Thymus (tissue), 11 donors: ENCODE measurements around the gene LRRC70. TPM values are rescaled to one million over a fixed set of nuclear protein-coding genes. Genes with fewer than 3 reads are reported as not detected.
"Not testable (repeated sequence)": the region's sequence is repeated elsewhere in the genome, so short reads cannot be mapped to it uniquely, and the experiment has no call there.

ENCODE experiments used
- DNase-seq, 9 donors: peaks; one replicate each; pipeline ENCODE4 v3.0.0-alpha.2; 2013; ENCODE audit warnings: low spot score in 9 of 9, low read depth in 6 of 9, missing footprints in 1 of 9
- H3K27ac ChIP-seq, 2 donors: one replicate each; pipeline ENCODE4 v1.5.1; 2013; ENCODE audit warnings: control low read depth in 1 of 2, low read depth in 1 of 2, low read length in 1 of 2, mild to moderate bottlenecking in 1 of 2, moderate library complexity in 1 of 2
- H3K27me3 ChIP-seq, 2 donors: one replicate each; pipeline ENCODE4 v1.5.1; 2013; ENCODE audit warnings: low read length in 1 of 2; ENCODE audit not compliant: control insufficient read depth in 2 of 2, insufficient read depth in 1 of 2
- H3K36me3 ChIP-seq, 2 donors: one replicate each; pipeline ENCODE4 v1.5.1; 2013; ENCODE audit warnings: low read length in 1 of 2, mild to moderate bottlenecking in 1 of 2, moderate library complexity in 1 of 2; ENCODE audit not compliant: control insufficient read depth in 2 of 2, insufficient read depth in 2 of 2
- H3K4me1 ChIP-seq, 2 donors: one replicate each; pipeline ENCODE4 v1.5.1; 2013; ENCODE audit warnings: low read length in 2 of 2; ENCODE audit not compliant: control insufficient read depth in 2 of 2, insufficient read depth in 2 of 2
- H3K4me3 ChIP-seq, 2 donors: one replicate each; pipeline ENCODE4 v1.5.1; 2013; ENCODE audit warnings: low read length in 2 of 2, control low read depth in 1 of 2, mild to moderate bottlenecking in 1 of 2
- H3K9me3 ChIP-seq, 2 donors: one replicate each; pipeline ENCODE4 v1.5.1; 2013; ENCODE audit warnings: low read length in 1 of 2, mild to moderate bottlenecking in 1 of 2; ENCODE audit not compliant: control insufficient read depth in 2 of 2, insufficient read depth in 1 of 2
- WGBS: extraction: QIAGEN DNeasy Blood & Tissue Kit; methylation state at CpG from one replicate; pipeline ENCODE4 v1.1.7; 2013; 5-methylcytosine and 5-hydroxymethylcytosine counted together
- polyA plus RNA-seq: library from polyadenylated mRNA; stranded (reverse); fragments of 200-250 nt; gene quantifications from one replicate; pipeline ENCODE4 v1.2.3, GENCODE V29; 2013
- total RNA-seq: library from RNA; stranded (reverse); fragments of 120-200 nt; gene quantifications from one replicate; pipeline ENCODE4 v1.2.4, GENCODE V29; 2013
- donor health status: healthy.

LRRC70 gene
- total and polyA plus RNA-seq, 2 donors, result 4.1 to 10.1 TPM

DNA sequence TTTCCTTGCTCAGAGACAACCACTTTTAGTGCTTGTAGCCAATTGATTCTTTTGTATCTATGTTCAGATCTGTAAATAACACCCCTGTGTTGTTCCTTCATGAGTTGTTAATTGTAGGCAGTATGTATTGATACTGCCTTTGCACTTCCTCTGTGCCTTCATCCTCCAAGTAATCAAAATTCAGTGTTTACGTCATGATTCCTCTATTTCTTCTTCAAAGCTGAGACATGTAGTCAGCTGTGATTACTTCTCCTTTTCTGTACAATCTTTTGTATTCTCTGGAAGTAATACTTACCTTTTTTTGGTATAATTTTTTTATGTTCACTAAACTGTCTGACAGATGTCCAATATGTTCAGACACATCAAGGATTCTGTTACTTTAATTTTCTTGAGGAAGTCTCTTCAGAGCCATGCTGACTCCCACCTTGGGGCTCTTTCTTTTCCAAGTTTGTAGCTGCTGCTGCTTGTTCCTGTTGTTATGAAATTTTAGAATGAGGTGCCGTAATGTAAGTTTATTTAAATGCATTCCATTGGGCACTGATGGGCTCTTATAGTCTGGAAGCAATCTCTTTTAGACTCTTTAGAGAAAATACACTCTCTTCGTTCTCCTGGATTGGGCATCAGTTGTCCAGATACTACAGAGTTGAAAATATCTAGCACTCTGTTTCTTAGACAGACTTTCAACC is 30.5 kb upstream of the LRRC70 start:
- H3K27ac ChIP-seq, result no peak overlapping the region
- no peak for DNase-seq
- peaks cover 0 to 3% of the 10 kb centered on the region in 2 donors for H3K36me3 ChIP-seq
- no peak overlapping the region for H3K4me3 ChIP-seq
- H3K4me1 ChIP-seq, result no peaks in the 10 kb centered on the region
- WGBS, result 90% methylated on average over 3 of the region's 3 CpGs
- H3K27me3 ChIP-seq, result no peaks in the 10 kb centered on the region
- no peaks in the 10 kb centered on the region for H3K9me3 ChIP-seq

DNA sequence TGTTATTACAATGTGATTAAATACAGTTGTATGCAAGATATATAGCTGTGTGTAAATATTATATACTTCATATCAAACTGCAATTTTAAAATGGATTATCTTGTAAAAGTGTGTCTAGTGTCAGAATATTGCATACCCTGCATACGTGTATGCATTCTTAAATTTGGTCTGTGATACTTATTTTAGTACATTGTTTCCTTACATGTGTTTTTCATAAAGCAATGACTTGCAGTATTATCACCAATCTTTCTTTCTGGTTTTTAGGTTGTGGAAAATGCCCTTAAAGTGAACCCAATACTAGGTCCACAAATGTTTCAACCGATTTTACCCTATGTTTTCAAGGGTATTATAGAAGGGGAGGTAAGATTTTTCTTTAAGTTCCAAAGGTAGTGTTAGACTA is 28.5 kb upstream of the LRRC70 start:
- Histone ChIP-seq H3K4me3 (no peak overlapping the region), H3K27ac (no peak overlapping the region), H3K27me3 (no peaks in the 10 kb centered on the region), H3K9me3 (no peaks in the 10 kb centered on the region), H3K4me1 (no peaks in the 10 kb centered on the region), H3K36me3 (peaks cover 0 to 3% of the 10 kb centered on the region in 2 donors)
- 99% methylated on average over 2 of the region's 2 CpGs for WGBS
- no peak for DNase-seq

DNA sequence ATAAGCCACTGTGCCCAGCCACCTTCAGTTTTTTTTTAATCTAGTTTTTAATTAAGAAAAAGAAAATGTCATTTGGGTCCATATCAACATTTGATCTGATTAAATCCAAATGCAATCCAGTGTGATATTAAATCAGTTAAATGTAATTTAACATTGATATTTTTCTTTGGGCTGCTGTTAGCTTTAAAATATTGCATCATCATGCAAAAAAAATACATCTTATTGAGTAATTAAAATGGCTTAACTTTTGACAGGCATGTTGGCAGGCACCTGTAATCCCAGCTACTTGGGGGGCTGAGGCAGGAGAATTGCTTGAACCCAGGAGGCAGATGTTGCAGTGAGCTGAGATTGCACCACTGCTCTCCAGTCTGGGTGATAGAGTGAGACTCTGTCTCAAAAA is 22.7 kb upstream of the LRRC70 start:
- Histone ChIP-seq H3K27ac (no peak overlapping the region), H3K36me3 (peaks cover 0 to 7% of the 10 kb centered on the region in 2 donors), H3K4me3 (no peak overlapping the region), H3K27me3 (no peaks in the 10 kb centered on the region), H3K4me1 (no peaks in the 10 kb centered on the region), H3K9me3 (no peaks in the 10 kb centered on the region)
- DNase-seq, result no peak

DNA sequence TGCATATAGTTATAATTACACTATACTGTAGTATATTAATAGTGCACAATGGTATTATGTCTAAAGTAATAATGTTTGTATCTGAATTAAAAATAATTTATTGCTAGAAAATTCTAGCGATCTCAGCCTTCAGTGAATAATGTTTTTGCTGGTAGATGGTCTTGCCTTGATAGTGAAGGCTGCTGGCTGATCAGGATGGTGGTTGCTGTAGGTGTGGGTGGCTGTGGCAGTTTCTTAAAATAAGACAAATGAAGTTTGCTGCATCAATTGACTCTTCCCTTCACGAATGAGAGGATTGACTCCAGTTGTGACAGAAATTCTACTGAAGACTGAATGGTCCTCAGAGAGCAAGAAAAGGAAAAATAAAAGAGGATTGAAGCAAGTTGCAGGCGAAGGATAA is 19.7 kb upstream of the LRRC70 start:
- WGBS, result 98% methylated on average over 3 of the region's 3 CpGs
- Histone ChIP-seq H3K36me3 (peaks cover 0 to 9% of the 10 kb centered on the region in 2 donors), H3K27me3 (no peaks in the 10 kb centered on the region)

DNA sequence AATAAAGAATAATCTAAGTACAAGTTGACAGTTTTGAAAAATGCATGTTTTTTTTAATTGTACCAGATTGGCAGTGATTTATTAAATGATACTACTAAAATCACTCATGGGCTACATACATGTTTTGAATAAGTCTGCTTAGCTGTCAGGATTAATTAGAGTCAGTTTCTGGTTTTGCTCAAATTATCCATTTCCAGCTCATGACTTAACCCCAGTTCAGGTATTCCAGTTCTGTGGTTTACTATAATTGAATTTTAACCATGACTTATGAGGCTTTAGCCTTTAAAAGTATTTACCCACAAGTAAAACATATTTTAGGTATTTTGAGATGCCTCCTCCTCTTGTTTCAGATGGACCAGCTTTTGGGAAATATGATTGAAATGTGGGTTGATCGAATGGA is 17.8 kb upstream of the LRRC70 start:
- H3K27ac ChIP-seq, result no peak overlapping the region
- H3K4me1 ChIP-seq, result no peaks in the 10 kb centered on the region
- H3K4me3 ChIP-seq, result no peak overlapping the region
- no peaks in the 10 kb centered on the region for H3K9me3 ChIP-seq
- H3K27me3 ChIP-seq, result no peaks in the 10 kb centered on the region
- 97% methylated on average over 1 of the region's 1 CpG for WGBS
- H3K36me3 ChIP-seq, result peaks cover 0 to 9% of the 10 kb centered on the region in 2 donors
- no peak for DNase-seq

More for the DNA sequence above, 19.7 kb upstream of the LRRC70 start:
- Histone ChIP-seq H3K4me3 (no peak overlapping the region), H3K4me1 (no peaks in the 10 kb centered on the region), H3K27ac (no peak overlapping the region), H3K9me3 (no peaks in the 10 kb centered on the region)
- no peak for DNase-seq

DNA sequence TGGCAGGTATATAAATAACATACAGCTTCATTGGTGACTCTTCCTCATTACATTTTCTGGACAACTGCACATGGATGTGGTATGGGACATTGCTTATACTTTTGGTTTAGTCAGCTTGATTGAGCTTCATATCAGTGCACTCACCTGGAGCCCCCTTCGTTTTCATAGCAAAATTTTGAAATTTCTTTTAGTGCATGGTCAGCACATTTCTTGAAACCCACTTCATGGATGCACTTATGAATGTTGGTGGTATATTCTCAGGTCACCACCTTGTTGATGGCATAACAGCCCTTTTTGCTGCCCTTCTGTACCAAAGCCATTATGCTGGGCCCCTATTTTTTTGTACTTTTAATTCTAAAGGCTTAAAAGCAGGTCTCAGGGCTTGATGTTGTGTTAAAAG is 16.7 kb upstream of the LRRC70 start:
- Histone ChIP-seq H3K27ac (no peak overlapping the region), H3K4me1 (no peaks in the 10 kb centered on the region), H3K36me3 (peaks cover 0 to 6% of the 10 kb centered on the region in 2 donors), H3K9me3 (no peaks in the 10 kb centered on the region), H3K27me3 (no peaks in the 10 kb centered on the region), H3K4me3 (no peak overlapping the region)
- WGBS, result 97% methylated on average over 1 of the region's 1 CpG
- DNase-seq, result no peak

DNA sequence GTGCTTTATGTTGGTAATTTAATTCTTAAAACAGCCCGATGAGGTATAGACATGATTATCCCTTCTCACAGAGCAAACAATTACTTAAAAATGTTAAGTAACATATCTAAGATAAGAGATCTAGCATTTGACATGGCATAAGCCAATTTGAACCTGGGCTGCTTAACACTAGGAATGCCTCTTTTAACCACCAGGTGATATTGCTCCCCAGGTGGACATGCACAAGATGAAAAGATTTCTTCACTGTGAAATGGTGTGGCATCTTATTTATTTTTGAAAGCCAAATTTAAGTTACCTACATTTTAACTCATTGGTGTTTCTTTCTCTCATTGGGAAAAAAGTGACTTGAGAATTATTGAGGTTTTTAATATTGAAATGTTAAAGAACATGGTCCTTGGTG is 15.8 kb upstream of the LRRC70 start:
- WGBS, result 95% methylated on average over 1 of the region's 1 CpG
- no peak for DNase-seq
- Histone ChIP-seq H3K36me3 (peaks cover 0 to 8% of the 10 kb centered on the region in 2 donors), H3K27ac (no peak overlapping the region), H3K4me1 (no peaks in the 10 kb centered on the region), H3K4me3 (no peak overlapping the region), H3K27me3 (no peaks in the 10 kb centered on the region), H3K9me3 (peaks cover 0 to 5% of the 10 kb centered on the region in 2 donors)

DNA sequence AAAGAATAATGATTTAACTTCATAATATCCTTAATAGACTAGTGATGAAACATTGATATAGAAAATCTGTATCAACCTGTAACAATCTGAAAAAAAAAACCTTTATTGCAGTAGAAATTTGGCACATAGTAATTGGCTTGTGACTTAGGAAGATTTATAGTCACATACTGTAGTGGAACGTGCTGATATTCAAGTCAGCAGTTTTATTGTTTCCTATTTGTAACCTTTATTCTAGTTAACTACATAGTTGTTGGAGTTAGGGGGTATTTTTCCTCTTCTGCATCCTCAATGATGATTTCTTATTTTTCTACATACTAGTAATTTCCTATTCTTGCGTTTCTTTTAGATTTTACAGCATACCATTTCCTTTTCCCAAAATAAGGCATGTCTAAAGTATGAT is 14.5 kb upstream of the LRRC70 start:
- H3K9me3 ChIP-seq, result peaks cover 1 to 11% of the 10 kb centered on the region in 2 donors
- no peaks in the 10 kb centered on the region for H3K27me3 ChIP-seq
- DNase-seq, result no peak
- H3K4me1 ChIP-seq, result no peaks in the 10 kb centered on the region
- peaks cover 0 to 11% of the 10 kb centered on the region in 2 donors for H3K36me3 ChIP-seq
- 91% methylated on average over 2 of the region's 2 CpGs for WGBS
- no peak overlapping the region for H3K27ac ChIP-seq
- no peak overlapping the region for H3K4me3 ChIP-seq

DNA sequence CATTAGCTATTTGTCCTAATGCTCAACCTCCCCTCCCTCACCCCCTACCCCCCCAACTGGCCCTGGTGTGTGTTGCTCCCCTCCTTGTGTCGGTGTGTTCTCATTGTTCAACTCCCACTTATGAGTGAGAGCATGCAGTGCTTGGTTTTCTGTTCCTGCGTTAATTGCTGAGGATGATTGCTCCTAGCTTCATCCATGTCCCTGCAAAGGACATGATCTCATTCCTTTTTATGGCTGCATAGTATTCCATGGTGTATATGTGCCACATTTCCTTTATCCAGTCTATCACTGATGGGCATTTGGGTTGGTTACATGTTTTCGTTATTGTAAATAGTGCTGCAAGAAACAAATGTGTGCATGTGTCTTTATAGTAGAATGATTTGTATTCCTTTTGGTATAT is 12.9 kb upstream of the LRRC70 start:
- peaks cover 1 to 11% of the 10 kb centered on the region in 2 donors for H3K9me3 ChIP-seq
- H3K4me3 ChIP-seq, H3K27ac ChIP-seq, H3K27me3 ChIP-seq, DNase-seq, H3K4me1 ChIP-seq, H3K36me3 ChIP-seq: not testable (repeated sequence)
- WGBS, result 65% methylated on average over 3 of the region's 3 CpGs
